Measurements from ENCODE around the gene MAPKBP1. TPM values are rescaled to one million over a fixed set of nuclear protein-coding genes. Genes with fewer than 3 reads are reported as not detected.

MAPKBP1 gene
- total RNA-seq, 2 experiments from 2014 or later, result 14.5 to 17.4 TPM

- H3K4me1 ChIP-seq (ENCODE audit: insufficient read depth, low read length, poor library complexity, severe bottlenecking), result peaks cover 22% of the 10 kb centered on the region
- no peak overlapping the region for H3K27ac ChIP-seq (ENCODE audit: low read depth, low read length, poor library complexity, severe bottlenecking)
- TF ChIP-seq CTCF (conservative IDR thresholded peaks at IDR 0.05; ENCODE audit: low read length) (no peak), EZH2phosphoT487 (IDR thresholded peaks at IDR 0.05; ENCODE audit: borderline replicate concordance, low read depth, low read length) (no peak)
- no peaks in the 10 kb centered on the region for H3K79me2 ChIP-seq (ENCODE audit: insufficient read depth, low read depth, low read length)
- no peak overlapping the region for H3K4me3 ChIP-seq (ENCODE audit: low read depth, low read length, poor library complexity, severe bottlenecking)
- BruUV-seq (replicated peaks), result no TSS peak
- no peaks in the 10 kb centered on the region for H4K20me1 ChIP-seq (ENCODE audit: insufficient read depth, low read length)
- no peak overlapping the region for H2AFZ ChIP-seq (ENCODE audit: low read length)
- ChIA-PET CTCF (ENCODE audit: unreplicated experiment) (no interaction called here), POLR2A (interaction anchor here (1.0 kb wide), 1 partner anchor 26 kb away, joined by 3 read pairs; no protein-coding TSS in a partner anchor)
- no peaks in the 10 kb centered on the region for H3K9me2 ChIP-seq (ENCODE audit: insufficient read depth, low read length)
- no peak overlapping the region for H3K4me2 ChIP-seq (ENCODE audit: low read length)
- H3K36me3 ChIP-seq (ENCODE audit: insufficient read depth, low read length), result no peaks in the 10 kb centered on the region; the same call in 1 of the 2 replicates
- intact Hi-C loops (cut with micrococcal nuclease; ENCODE audit: unreplicated experiment), result no loop called here
- no peak for DNase-seq (ENCODE audit: low spot score)
- no peaks in the 10 kb centered on the region for H3K9me3 ChIP-seq (ENCODE audit: low read length)
These were observed 57.9 kb downstream of the MAPKBP1 start for GRCh38 chr15:41832208-41832607.

- TF ChIP-seq EZH2phosphoT487 (IDR thresholded peaks at IDR 0.05; ENCODE audit: borderline replicate concordance, low read depth, low read length) (no peak), CTCF (conservative IDR thresholded peaks at IDR 0.05; ENCODE audit: low read length) (no peak)
- H3K79me2 ChIP-seq (ENCODE audit: insufficient read depth, low read depth, low read length), result no peaks in the 10 kb centered on the region
- H3K9me2 ChIP-seq (ENCODE audit: insufficient read depth, low read length), result no peaks in the 10 kb centered on the region
- peak; percentile 27 for DNase-seq (ENCODE audit: low spot score)
- BruUV-seq (replicated peaks), result no TSS peak
- H3K27ac ChIP-seq (ENCODE audit: low read depth, low read length, poor library complexity, severe bottlenecking), result no peak overlapping the region
- intact Hi-C loops (cut with micrococcal nuclease; ENCODE audit: unreplicated experiment), result no loop called here
- H3K4me3 ChIP-seq (ENCODE audit: low read depth, low read length, poor library complexity, severe bottlenecking), result no peak overlapping the region
- no peaks in the 10 kb centered on the region for H3K9me3 ChIP-seq (ENCODE audit: low read length)
- POLR2A ChIA-PET, result interaction anchor here (0.7 kb wide), 1 partner anchor 82 kb away, joined by 3 read pairs; no protein-coding TSS in a partner anchor
- H4K20me1 ChIP-seq (ENCODE audit: insufficient read depth, low read length), result no peaks in the 10 kb centered on the region
- peaks cover 18% of the 10 kb centered on the region for H3K4me1 ChIP-seq (ENCODE audit: insufficient read depth, low read length, poor library complexity, severe bottlenecking)
- no peaks in the 10 kb centered on the region; the same call in 1 of the 2 replicates for H3K36me3 ChIP-seq (ENCODE audit: insufficient read depth, low read length)
- CTCF ChIA-PET (ENCODE audit: unreplicated experiment), result no interaction called here
- H3K4me2 ChIP-seq (ENCODE audit: low read length), result peak overlapping the region; percentile 26; the same call in 1 of the 2 replicates
- H2AFZ ChIP-seq (ENCODE audit: low read length), result no peak overlapping the region
These were observed 58.6 kb downstream of the MAPKBP1 start for GRCh38 chr15:41832875-41833274.

GRCh38 chr15:41834096-41834495, 59.8 kb downstream of the MAPKBP1 start:
- Histone ChIP-seq H3K79me2 (ENCODE audit: insufficient read depth, low read depth, low read length) (no peaks in the 10 kb centered on the region), H3K4me2 (ENCODE audit: low read length) (no peak overlapping the region), H3K27ac (ENCODE audit: low read depth, low read length, poor library complexity, severe bottlenecking) (no peak overlapping the region), H3K4me3 (ENCODE audit: low read depth, low read length, poor library complexity, severe bottlenecking) (no peak overlapping the region), H3K9me2 (ENCODE audit: insufficient read depth, low read length) (no peaks in the 10 kb centered on the region), H3K36me3 (ENCODE audit: insufficient read depth, low read length) (no peaks in the 10 kb centered on the region; the same call in 1 of the 2 replicates), H4K20me1 (ENCODE audit: insufficient read depth, low read length) (no peaks in the 10 kb centered on the region), H3K4me1 (ENCODE audit: insufficient read depth, low read length, poor library complexity, severe bottlenecking) (peaks cover 11% of the 10 kb centered on the region), H3K9me3 (ENCODE audit: low read length) (no peaks in the 10 kb centered on the region), H2AFZ (ENCODE audit: low read length) (no peak overlapping the region)
- DNase-seq (ENCODE audit: low spot score), result no peak
- CTCF ChIA-PET (ENCODE audit: unreplicated experiment), result no interaction called here
- POLR2A ChIA-PET, result interaction anchor here (0.6 kb wide), 1 partner anchor 222 kb away, joined by 3 read pairs; no protein-coding TSS in a partner anchor
- intact Hi-C loops (cut with micrococcal nuclease; ENCODE audit: unreplicated experiment), result no loop called here
- TF ChIP-seq CTCF (conservative IDR thresholded peaks at IDR 0.05; ENCODE audit: low read length) (no peak), EZH2phosphoT487 (IDR thresholded peaks at IDR 0.05; ENCODE audit: borderline replicate concordance, low read depth, low read length) (no peak)
- BruUV-seq (replicated peaks), result no TSS peak
